HG02852 (cell line): ENCODE measurements around the gene RAPH1.
"Not testable (repeated sequence)": the region's sequence is repeated elsewhere in the genome, so short reads cannot be mapped to it uniquely, and the experiment has no call there.

Experiments used
- ATAC-seq: cut with Tn5 transposase; IDR thresholded peaks from one replicate; pipeline ENCODE4 v1.9.1; 2021; ENCODE audit warnings: mild to moderate bottlenecking, moderate library complexity; ENCODE audit not compliant: unreplicated experiment

The RAPH1 gene

DNA sequence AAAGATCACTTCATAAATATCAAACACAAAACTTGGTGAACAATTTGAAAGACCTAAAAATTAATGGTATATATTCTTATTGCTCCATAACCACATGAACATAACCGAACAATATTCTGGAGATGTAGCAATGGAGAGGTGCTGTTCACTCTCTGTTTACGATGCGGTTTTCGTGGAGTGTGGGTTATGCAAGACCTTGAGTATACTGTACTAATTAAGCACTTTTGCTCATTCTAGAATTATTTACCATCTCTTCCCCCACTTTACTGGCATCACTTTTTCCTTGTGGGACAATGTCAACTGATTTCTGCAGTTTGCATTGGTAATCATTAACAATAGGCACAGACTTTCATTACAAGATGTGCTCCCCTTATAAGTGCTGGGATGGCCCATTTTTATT lies 97.6 kb downstream of the RAPH1 start:
- no peak for ATAC-seq

DNA sequence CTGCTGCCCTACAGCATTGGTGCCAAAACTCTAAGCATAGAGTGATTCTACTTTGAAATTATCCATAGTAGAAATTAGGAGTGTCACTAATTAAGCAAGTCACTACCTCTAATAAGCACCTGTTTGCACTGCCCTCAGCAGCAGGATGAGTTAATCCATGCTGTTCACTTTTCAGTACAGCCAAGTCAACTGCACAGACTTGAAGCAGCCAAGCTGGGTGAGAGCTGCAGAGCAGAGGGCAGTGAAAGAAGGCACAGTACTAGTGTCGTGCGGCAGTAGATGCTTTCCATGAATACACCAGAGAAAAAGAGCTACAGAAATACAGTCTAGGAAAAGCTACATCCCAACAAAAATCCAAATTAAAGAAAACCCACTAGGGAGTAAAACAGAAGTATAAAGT lies 98.6 kb downstream of the RAPH1 start:
- no peak for ATAC-seq

DNA sequence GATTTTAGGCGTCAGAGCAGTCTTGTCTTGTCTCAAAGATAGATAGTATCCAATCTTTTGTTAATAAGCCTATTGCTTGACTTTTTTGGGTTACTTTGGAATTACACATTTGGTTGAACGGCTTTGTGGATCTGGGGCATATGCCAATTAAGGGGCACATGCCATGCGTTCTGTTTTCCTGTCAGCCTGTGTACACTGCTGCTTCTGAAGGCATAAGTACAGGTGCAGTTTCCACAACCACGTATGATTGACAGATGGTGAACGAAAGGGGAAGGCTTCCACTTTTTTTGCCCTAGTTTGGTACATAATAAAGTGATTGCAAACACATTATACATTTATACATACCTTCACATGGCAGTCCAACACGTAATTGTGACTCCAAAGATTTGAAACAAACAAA lies 102.3 kb downstream of the RAPH1 start:
- no peak for ATAC-seq

DNA sequence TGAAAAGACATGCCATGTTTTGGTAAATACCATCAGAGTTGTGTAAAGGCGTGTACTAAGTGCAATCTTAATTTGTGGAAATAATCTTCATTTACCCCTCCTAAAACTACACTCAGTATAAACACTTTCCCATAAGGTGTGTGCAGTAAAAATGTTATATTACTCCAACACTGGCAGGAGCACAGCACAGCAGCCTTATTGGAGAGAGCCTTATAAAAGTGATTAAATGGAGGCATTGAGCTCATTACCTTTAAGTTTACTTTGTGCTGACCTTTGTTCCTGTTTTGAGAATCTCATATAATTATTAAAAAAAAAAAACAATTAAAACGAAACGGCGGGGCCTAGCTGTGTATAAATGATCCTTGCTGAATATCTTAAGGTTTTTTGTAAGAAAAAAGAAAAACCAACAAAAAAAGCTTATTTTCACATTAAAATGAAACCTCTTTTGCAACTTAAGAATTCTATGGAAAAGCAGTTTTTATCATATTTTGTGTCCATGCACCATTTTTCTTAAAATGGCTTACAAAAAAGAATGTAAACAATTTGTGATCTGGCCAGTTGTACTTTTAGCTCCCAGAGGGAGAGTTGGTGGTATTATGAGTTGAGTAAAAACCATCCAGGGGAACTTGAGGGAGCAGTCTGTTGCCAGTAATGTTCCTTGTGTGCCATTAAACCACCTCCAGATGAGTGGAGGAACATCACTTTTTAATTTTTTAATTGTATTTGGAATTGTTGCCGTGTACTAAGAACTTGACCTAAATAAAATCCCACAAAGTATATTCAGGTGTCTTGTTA lies 103.5 kb downstream of the RAPH1 start:
- ATAC-seq = no peak

DNA sequence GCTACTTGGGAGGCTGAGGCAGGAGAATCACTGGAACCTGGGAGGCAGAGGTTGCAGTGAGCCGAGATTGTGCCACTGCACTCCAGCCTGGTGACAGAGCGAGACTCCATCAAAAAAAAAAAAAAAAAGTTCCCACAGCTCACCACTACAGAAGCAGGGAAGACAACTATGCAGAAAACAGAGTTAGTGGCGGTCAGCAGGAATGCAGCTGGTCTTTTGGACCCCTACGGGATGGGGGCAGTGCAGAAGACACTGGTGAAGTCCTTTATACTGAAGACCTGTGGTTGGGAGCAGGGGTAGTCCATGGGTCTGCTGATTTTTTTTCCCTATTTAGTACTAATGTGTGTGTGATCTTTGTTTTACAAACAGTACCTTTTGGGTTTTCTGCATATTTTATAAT lies 105.5 kb downstream of the RAPH1 start:
- not testable (repeated sequence) for ATAC-seq

DNA sequence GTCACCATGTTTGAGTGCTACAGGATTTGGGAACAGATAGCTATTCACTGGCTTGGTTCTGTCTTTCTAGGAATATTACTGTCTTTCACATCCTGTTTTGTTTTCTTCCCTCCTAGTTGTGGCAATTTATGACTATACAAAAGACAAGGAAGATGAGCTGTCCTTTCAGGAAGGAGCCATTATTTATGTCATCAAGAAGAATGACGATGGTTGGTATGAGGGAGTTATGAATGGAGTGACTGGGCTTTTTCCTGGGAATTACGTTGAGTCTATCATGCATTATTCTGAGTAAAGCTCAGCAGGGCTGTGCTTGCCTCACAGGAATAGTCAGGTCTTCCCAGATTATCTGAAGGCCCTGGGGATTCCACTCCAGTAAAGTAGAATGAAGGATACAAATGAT lies 108.0 kb downstream of the RAPH1 start:
- ATAC-seq = no peak

DNA sequence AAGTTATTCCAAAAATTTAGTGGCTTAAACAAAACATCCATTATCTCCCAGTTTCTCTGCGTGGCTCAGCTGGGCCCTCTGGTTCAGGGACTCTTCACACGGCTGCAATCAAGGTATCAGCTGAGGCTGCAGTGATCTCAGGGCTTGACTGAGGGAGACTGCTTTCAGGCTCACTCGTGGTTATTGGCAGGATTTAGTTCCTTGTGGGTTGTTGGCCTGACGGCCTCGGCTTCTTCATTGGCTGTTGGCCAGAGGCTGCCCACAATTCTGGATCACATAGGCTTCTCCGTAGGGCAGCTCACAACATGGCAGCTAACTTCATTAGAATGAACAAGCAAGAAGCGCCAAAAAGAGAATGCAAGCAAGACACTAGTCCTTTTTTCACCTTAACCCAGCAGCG lies 116.8 kb downstream of the RAPH1 start:
- no peak for ATAC-seq

DNA sequence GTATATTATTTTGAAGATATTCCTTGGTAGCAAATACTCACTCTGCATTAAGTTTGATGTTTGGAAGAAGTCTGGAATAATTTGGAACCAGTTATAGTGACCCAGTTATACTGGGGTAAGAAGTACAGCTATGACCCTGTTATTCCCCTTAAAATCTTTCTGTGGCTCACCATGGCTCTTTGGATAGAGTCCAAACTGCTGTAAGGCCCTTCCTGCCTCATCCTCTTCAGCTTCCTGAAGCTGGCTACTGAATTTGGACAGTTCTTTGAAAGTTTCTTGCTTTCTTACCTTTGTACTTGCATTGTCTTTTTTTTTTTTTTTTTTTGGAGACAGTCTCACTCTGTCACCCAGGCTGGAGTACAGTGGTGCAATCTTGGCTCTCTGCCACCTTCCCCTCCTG lies 121.3 kb downstream of the RAPH1 start:
- no peak for ATAC-seq

DNA sequence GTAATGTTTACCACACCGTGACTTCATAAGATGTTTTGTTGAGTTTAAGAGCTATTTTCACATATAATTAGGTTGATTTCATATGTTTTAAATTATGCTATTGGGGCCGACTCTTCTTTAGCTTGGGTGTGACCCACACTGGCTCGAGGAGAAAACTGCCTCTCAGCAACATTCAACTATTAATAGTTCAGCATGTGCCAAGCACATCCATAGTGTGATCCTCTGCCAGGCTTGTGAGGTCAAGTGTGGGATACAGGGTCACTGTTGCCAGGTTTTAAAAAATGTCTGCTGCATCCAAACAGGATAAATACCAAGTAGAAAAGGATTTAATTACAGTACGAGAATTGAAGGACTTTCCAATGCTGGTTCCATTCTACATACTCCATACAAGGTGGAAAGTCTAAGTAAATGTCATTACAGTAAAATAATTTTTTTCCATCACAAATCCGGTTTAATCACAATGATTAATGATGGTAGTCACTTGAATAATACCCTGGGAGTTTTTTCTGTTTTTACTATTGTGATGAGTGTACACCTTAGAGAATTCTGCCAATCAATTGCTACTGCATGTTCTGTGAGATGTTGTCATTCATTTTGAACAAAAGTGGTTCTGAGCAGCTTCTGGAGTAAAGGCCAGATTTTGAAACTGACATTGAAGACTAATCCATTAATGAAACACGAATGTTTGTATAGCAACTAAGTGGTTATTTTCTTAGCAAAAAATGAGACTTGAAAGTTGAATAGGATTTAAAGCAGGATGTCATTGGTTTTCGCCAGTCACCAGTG lies 122.4 kb downstream of the RAPH1 start:
- ATAC-seq = no peak

DNA sequence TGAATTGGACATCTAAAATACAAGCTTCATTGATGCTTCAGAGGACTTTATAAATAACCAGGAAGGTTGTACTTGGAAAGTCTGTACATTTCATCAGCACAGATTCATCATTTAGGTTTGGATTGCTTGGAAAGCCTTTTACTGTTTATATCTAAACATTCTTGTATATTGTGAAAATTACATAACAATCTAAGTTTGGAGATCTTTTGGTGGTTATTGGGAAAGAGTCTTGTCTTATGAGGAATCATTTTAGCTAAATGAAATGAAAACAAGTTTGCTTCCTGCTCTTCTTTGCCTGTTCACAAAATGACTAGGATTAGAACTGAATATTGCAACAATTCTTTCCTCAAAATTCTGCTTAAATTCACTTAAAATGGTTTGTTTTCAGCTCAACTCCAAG lies 127.6 kb downstream of the RAPH1 start:
- ATAC-seq = no peak

DNA sequence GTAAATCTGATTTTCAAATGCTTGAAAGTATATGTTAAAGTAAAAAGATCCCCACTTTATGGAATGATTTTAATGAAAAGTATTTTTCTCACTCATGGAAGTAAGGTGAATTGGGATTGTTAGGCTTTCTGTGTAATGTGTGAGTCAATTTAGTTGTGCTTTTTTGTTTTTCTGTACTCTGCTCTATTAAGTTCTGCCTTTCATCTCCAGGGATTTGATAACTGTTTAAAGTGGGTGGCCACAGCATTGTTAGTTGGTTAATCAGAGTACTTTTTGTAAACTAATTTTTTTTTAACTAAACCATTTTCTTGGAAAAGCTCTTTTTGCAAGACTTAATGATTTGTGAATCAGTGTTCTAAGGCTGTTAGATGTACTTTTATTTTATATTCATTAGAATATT lies 130.1 kb downstream of the RAPH1 start:
- no peak for ATAC-seq

DNA sequence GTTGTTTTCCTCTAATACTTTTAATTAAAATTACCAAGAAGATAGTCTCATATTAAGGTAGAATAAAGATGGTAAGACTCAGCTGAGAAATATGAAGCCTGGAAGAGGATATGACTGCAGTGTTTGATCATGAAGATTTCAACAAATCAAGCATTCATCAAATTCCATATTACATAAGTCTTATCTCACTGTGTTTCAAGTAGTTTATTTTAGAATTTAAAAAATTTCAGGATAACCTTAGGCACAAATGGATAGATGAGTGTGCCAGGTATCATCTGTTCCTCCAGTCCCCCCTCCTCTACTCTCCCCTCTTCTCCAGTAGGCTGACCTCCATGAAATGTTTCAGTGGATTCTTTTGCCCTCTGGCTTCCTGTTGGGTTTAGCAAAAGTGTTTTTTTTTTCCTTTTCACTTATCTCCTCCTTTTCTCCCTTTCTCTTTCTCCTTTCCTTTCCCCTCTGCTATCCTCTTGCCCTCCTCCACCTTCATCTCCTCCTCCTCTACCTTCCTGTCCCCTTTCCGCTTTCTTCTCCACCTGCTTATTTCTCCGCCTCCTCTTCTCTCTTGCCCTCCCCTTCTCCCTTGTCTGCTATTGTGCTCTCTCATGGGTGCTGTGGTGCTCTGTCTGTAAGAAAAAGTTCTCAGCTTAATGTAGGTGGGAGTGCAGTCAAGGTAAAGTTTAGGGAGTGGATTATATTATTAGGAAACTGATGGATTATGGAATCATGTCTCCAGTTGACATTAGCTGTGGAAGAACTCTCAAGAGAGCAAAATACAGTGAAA lies 134.1 kb downstream of the RAPH1 start:
- no peak for ATAC-seq

DNA sequence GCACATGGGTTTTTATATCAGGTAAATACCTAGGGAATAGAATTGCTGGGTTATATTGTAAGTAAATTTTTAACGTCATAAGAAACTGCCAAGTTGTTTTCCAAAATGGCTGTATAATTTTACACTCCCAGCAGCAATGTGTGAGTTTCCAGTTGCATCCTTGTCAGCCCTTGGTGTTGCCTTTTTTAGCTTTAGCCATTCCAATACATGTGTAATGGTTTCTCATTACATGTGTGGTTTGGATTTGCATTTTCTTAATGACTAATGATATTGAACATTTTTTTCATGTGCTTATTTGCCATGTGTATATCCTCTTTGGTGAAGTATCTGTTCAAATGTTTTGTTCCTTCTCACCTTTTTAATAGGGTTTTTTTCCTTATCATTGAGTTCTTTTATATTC lies 136.1 kb downstream of the RAPH1 start:
- ATAC-seq = no peak

DNA sequence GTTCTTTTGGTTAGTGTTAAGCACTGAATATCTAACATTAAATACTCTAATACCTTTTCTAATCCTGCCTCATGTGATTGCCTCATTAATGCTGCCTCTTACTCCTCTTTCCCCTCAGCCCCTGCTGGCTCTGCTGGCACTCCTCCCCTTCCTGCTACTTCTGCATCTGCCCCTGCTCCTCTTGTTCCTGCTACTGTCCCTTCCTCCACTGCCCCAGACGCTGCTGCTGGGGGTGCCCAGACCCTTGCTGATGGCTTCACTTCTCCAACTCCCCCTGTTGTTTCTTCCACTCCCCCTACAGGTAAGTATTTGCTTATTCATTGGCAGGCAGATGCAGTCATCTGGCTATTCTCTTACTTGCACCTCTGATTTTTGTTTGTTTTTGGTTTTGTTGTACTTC lies 138.4 kb downstream of the RAPH1 start:
- ATAC-seq = no peak

DNA sequence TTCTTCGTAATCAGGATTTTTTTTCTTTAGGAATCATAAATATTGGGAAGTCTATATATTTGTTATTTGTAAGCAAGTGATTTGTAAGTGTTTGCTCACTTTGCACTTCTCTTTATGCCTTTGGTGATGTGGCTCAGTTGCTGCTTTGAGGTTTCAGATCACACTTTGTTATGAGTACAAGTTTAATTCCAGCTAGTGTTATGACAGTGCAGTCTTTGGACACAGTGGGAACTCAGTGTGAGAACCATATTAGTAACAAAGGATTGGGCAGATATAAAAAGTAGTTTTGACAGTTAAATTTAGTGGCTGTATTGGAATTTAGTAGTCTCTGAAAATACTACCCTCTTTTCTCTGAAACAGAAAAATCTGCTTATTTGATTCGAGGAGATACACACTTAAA lies 139.2 kb downstream of the RAPH1 start:
- ATAC-seq = no peak

DNA sequence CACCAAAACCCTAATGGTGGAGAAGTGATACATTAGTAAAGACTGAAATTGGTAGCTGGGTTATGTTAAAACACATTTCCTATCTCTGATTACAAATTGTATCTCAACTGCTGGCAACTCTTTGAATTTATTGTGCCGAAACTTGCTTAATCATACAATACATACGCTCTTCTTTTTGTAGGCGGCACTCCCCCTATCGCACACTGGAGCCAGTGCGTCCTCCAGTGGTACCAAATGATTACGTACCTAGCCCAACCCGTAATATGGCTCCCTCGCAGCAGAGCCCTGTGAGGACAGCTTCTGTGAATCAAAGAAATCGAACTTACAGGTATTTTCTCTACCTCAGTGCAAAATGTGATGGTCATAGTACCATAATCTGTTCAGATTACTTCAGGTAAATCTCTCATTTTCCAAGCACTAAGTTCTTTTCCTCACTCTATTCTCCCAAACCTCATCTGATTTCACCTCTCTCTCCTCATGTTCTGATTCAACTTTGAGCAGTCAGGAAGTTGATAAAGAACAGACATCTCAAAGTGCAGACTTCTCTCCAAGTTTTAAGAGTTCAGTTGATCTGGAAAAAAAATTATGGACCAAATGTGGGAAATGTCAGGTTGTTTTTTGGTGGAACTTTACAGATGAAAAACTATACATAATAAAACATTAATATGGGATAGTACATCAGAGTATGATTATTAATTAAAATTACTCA lies 140.4 kb downstream of the RAPH1 start:
- no peak for ATAC-seq

DNA sequence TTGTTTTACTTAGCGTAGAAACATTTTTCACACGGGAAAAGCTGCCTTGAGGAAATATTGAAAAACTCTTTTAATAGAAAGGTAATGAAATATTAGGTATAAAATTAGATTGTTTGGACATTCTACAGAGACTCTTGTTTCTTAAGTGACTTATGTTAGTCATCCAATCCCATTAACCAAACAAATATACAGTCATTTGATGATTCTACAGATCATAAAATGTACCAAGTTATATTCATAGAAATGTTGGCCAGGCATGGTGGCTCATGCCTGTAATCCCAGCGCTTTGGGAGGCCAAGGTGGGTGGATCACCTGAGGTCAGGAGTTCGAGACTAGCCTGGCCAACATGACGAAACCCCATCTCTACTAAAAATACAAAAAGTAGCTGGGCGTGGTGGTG lies 146.9 kb downstream of the RAPH1 start:
- not testable (repeated sequence) for ATAC-seq

DNA sequence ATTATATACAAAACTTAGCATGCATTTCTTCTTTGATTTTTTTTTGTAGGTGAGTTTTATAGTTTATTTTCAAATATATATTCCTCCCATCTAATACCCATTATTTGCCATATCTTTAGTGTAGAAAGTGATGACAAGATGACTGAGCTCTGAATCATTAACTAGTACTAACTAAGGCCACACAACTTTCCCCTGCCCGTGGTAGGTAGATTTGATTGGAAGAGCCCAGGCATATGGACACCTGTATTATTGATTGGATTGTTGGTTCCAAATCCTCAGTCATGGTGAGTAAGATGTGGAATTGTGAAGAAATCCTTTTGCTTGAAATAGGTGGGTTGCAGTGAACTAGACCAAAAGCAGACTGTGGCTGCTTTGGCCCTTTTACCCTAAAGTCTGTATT lies 152.1 kb downstream of the RAPH1 start:
- ATAC-seq = no peak

DNA sequence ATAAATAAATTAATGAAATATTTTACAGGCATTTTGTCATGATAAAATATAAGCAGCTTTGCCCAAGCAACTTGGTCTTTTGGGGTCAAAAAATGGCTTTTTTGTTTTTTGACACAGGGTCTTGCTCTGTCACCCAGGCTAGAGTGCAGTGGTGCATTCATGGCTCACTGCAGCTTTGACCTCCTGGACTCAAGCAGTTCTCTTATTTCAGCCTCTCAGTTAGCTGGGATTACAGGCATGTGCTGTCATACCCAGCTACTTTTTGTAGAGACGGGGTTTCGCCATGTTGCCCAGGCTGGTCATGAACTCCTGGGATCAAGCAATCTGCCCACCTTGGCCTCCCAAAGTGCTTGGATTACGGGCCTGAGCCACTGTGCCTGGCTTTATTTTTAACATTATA lies 155.9 kb downstream of the RAPH1 start:
- no peak for ATAC-seq

DNA sequence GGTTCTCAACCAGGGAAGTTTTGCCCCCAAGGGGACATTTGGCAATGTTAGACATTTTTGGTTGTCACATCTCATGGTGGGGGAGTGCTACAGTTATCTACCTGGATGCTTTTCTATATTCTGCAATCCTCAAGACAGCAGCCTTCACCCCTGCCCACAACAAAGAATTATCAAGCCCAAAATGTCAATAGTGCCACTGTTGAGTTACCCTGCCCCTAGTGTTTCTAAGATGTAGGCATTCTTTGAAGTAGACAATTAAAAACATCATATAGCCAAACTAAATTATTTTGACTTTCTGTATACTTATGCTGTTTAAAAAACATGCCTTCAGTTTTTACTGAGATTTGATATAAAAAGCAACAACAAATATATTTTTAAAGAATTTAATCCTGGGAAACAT lies 158.9 kb downstream of the RAPH1 start:
- no peak for ATAC-seq

DNA sequence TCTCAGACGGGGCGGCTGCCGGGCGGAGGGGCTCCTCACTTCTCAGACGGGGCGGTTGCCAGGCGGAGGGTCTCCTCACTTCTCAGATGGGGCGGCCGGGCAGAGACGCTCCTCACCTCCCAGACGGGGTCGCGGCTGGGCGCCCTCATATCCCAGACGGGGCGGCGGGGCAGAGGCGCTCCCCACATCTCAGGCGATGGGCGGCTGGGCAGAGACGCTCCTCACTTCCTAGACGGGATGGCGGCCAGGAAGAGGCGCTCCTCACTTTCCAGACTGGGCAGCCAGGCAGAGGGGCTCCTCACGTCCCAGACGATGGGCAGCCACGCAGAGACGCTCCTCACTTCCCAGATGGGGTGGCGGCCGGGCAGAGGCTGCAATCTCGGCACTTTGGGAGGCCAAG lies 162.4 kb downstream of the RAPH1 start:
- ATAC-seq = not testable (repeated sequence)
